Stimulated activated CD8-positive, alpha-beta memory T cell treated with anti-CD3 and anti-CD28 coated beads, Interleukin-12 subunit alpha, Interleukin-12 subunit beta, amount 100 ng/mL, for 1 hour (primary cell): ENCODE measurements around the gene FITM1.

ENCODE experiments used
- DNase-seq: peaks from one replicate; pipeline ENCODE4 v3.0.0-alpha.2; 2020; ENCODE audit warnings: low read depth

The FITM1 gene

DNA sequence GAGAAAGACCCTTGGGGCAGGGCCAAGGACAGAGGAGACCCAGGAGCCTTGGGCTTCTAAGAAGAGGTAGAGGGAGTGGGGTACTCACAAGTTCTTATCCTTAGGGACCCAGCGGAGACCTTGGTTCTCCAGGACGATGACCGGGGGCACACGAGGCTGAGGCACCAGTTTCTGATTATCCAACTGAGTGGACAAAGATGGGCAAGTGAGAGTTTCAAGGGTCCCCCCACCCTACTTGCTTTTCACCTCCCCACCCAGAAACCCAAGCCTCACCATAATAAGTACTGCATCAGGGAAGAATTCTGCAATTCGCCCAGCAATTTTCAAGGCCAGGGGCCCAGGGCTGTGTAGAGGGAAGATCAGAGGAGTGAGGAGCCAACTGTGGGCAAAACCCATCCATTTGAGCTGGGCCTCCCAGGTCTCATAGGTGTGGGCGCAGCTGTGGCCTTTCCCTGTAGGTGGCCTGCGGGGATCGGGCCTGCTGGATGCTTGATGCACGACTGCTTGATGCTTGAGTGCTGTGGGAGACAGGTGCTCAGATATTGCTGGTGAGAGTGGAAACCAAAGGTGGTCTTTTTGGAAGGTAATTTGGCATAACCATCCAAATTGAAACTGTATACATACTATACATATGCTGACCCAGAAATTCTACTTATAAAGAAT is 8.9 kb downstream of the FITM1 start:
- DNase-seq, result no peak

DNA sequence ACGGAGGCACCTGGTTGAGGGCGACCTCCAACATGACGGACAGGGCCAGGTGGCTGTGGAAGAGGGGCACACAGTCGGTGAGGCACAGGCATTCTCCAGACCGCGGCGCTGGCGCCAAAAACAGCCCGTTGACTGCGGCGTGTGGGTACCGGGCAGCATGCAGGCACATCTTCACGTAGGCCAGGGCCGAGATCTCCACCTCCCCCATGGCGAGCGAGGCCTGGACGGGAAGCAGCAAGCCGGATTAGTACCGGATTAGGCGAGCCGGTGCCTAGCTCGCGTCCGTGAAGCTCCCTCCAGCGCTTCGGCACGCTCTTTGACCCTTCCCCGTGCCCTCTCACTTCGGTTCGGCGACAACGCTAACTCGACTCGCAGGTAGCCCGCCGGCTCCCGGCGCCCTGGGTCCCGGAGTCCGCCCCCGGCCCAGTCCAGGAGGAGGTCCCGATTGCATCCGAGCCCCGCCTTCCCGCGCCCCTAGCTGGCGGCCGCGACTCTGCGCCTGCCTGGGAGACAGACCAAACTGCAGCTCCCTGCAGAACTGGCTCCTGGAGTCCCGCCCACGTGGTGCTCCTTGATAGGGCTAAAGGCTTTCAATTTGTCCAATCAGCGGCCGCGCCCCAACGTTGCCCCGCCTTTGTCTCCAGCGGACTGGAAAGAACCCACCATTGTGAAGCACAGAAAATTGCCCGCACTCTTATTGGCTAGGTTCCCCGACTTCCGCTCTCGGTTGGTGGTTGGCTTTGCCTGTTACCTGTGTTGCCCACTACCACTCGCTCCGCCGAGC is 10.8 kb downstream of the FITM1 start, which contains the start of gene EMC9:
EMC9 (minus strand) TSS at position 495 of the 784 bp plus-strand sequence; CDS start at position 208, 287 bp downstream.
- peak; percentile 99 for DNase-seq

DNA sequence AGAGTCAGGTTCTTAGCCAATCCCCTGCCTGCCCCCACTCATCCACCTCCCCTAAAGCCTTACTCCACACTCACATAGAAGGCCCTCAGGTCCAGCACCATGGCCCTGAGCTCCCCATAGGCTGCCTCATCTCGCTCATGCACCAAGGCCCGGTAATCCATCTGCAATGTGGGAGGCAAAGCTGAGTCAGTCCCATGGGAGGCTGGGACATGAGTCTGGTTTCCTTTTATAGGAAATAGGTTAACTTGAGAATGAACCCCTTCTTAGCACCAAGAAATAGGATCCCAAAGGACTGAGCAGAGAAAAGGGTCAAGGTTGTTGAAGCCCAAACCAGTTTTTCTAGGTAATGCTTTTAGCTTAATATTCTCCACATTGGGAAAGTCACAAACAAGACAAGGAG is 13.1 kb downstream of the FITM1 start:
- DNase-seq, result no peak

DNA sequence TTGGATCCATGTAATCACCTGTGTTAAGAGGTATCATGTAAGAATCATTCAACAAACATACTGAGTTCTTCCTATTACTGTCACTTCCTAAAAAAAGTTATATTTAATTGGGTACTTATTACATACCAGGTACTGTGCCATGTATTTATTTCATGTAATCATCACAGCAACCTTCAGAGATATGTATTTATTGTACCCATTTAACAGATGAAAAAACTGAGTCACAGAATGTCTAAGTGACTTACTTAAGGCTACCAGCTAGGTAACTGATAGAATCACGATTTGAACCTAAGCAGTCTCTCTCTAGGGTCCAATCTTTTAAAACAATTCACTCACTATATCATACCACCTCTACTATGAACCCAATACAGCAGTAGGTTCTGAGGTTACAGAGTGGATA is 14.0 kb downstream of the FITM1 start:
- DNase-seq, result no peak

DNA sequence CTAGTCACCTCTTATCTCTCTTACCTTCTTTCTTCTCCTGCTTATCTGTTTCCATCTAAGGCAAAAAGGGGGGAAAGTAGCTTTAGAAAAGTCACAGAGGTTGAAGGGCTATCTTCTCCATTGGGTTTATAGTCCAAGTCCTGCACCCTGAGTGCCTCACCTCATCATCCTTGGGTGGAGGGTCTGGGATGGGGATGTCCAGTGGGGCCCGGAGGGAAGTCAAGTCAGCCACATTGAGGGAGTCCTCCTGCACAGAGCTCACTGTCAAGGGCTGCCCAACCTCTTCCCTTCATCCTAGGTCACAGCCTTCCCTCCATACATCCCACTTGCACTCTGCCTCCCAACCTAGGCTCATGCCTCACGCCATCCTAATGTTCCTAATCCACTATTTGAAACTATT is 14.8 kb downstream of the FITM1 start:
- no peak for DNase-seq

DNA sequence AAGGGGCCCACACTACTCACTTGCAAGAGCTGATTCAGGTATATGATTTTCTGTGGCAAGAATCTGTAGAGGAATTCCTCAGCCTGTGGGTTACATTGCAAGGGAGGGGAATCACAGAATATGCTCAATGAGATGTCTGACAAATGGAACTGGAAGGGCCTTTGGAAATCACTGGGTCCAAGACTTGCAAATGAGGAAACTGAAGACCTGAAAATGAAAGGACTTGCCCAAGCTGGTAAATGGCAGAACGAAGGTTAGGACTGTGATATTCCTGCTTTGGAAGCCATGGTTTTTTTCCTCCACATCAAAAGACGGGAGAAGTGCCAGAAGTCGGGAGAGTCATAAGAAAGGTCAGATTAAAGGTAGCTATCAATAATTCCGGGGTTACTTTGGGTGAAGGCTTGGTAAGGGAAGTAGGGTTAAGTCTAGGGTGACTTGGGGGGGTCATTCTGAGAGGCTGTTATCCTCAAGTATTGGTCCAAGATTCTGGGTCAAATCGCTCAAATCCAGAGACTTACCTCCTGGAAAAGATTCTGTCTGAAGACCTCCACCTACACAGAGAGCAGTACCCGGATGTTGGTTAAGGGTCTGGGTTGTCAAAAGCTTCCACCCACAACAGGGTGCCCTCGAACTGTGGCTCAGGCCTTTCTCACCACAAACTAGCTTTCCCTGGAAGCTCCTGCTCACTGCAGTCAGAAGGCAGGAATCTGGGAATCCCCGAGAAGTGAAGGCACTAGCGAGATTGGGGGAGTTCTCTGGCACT is 15.4 kb downstream of the FITM1 start:
- DNase-seq, result no peak

DNA sequence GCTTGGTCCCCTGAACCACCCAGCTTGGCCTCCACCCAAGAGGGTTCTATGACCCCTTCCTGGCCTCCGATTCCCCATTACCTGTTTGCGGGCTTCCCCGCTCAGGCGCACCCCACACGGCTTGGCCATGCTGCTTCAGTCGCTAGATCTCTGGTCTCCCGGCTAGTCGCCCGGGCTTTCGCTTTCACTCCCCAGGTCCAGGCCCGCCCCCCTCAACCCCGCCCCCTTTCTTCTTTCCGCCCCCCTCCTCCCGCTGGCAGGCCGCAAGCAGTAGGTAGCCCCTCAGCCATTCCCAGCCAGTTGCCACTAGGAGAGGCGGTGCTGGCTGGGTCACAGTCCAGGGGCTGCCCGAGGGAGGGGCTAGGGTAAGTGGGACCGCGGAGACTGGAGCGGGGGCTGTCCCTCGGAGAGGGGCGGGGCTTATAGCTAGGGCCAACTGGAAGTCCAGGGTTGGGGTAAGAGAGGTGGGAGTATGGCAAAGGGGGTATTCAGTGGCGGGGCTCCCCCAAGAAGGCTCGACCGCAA is 16.1 kb downstream of the FITM1 start, which contains the start of gene PSME2:
PSME2 (minus strand) TSS at position 158 of the 525 bp plus-strand sequence; CDS start at position 129, 29 bp downstream.
- DNase-seq, result peak; percentile 66

DNA sequence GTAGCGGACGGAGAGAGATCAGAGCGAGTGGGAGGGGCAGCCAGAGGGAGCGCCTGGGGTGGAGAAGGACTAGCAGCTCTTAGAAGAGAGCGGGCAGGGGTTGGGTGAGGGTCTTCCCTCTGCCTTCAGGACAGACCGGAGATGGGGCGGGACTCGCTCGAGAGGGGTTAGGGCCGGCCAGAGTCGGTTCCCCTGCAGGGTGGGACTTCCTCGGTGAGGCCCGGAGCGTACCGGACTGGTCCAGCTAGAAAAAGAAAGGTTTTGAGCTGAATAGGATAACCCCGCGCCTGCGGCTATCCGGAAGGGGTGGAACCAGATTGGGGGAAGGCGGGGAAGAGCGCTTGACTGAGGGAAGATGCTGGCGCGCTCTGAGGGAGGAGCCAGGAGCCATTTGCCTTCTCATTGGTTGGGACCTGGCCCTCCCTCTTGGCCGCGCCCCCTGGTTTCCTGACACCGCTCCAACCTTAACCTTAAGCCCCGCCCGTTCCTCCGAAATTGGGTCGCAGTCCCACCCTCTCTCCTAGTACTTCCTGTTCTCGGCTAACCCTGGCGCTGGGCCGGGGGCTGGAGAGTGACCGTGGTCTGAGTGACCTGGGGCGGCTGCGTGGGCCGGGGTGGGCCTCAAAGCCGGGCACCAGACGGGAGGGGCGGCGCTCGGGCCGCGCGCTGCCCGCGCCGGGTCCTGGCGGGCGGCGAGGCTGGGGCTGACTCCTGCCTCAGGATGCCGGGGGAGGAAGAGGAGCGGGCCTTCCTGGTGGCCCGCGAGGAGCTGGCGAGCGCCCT is 16.7 kb downstream of the FITM1 start, which contains the start of gene RNF31:
RNF31 (plus strand) TSS at position 521 of the 783 bp plus-strand sequence; CDS start at position 722, 201 bp downstream.
- peak; percentile 97 for DNase-seq

DNA sequence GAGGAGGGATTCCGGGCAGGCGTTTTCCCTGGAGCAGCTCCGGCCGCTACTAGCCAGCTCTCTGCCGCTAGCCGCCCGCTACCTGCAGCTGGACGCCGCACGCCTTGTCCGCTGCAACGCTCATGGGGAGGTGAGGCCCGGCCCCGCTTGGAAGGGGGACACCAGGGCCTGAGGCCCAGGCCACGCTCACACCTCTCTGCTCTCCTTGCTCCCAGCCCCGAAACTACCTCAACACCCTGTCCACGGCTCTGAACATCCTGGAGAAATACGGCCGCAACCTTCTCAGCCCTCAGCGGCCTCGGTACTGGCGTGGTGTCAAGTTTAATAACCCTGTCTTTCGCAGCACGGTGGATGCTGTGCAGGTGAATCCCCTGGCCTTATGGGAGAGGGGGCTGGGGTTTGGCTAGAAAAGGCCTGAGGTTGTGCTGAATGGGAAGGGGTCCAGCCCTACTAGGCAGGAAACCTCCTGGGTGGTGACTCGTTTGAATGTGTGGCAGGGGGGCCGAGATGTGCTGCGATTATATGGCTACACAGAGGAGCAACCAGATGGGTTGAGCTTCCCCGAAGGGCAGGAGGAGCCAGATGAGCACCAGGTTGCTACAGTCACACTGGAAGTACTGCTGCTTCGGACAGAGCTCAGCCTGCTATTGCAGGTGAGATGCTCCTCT is 17.4 kb downstream of the FITM1 start:
- no peak for DNase-seq

DNA sequence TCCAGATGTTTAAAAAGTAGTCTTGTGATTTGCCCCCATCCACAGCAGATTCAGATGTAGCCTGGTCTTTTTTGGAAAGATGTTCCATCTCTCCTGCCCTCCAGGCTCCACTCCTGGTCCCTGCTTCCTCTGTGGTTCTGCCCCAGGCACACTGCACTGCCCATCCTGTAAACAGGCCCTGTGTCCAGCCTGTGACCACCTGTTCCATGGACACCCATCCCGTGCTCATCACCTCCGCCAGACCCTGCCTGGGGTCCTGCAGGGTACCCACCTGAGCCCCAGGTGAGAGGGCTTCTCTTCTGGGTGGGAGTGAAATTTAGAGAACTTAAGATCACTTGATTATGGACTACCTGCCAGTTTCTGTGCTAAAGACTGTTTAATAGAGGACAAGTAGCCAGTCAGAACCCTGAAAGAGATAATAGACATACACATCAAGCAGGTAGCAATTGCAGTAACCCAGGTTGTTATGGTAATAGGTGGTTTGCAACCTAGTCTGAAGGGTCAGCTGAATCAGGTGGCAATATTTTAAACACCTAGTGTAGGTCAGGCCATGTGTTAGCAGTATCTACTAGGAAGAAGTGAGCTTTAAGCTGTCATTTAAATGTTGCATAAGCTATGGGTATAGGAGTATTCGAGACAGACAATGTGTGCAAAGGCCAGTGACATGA is 19.0 kb downstream of the FITM1 start:
- no peak for DNase-seq

DNA sequence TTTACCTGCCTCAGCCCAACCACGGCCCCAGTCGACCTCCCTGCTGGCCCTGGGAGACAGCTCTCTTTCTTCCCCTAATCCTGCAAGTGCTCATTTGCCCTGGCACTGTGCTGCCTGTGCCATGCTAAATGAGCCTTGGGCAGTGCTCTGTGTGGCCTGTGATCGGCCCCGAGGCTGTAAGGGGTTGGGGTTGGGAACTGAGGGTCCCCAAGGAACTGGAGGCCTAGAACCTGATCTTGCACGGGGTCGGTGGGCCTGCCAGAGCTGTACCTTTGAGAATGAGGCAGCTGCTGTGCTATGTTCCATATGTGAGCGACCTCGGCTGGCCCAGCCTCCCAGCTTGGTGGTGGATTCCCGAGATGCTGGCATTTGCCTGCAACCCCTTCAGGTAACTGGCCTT is 19.6 kb downstream of the FITM1 start:
- DNase-seq, result no peak

DNA sequence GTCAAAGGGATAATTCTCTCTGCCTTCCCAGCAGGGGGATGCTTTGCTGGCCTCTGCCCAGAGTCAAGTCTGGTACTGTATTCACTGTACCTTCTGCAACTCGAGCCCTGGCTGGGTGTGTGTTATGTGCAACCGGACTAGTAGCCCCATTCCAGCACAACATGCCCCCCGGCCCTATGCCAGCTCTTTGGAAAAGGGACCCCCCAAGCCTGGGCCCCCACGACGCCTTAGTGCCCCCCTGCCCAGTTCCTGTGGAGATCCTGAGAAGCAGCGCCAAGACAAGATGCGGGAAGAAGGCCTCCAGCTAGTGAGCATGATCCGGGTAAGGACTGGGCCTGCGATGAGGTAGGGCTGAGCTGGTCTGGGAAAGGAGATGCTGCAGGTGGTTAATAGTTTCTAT is 20.1 kb downstream of the FITM1 start:
- no peak for DNase-seq

DNA sequence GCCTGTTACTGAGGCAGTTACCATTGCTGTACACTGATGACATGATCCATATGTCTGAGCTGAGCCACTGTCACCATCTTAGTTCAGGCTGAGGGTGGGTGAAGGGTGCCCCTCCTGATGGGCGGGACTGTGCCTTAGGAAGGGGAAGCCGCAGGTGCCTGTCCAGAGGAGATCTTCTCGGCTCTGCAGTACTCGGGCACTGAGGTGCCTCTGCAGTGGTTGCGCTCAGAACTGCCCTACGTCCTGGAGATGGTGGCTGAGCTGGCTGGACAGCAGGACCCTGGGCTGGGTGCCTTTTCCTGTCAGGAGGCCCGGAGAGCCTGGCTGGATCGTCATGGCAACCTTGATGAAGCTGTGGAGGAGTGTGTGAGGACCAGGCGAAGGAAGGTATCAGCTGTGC is 20.5 kb downstream of the FITM1 start:
- DNase-seq, result no peak

DNA sequence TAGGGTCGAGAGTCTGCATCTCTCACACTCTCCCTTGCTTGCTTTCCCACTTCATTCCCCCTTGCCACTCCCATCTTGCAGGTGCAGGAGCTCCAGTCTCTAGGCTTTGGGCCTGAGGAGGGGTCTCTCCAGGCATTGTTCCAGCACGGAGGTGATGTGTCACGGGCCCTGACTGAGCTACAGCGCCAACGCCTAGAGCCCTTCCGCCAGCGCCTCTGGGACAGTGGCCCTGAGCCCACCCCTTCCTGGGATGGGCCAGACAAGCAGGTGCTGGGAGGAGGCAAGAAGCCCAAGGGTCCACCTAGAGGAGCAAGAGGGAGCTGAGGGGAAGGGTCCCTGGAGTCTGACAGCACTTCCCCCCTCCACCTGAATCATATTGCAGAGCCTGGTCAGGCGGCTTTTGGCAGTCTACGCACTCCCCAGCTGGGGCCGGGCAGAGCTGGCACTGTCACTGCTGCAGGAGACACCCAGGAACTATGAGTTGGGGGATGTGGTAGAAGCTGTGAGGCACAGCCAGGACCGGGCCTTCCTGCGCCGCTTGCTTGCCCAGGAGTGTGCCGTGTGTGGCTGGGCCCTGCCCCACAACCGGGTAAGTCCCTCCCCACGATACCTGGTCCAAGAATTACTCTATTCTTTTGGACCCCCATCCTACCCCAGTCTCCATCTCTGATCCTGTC is 21.1 kb downstream of the FITM1 start:
- no peak for DNase-seq

DNA sequence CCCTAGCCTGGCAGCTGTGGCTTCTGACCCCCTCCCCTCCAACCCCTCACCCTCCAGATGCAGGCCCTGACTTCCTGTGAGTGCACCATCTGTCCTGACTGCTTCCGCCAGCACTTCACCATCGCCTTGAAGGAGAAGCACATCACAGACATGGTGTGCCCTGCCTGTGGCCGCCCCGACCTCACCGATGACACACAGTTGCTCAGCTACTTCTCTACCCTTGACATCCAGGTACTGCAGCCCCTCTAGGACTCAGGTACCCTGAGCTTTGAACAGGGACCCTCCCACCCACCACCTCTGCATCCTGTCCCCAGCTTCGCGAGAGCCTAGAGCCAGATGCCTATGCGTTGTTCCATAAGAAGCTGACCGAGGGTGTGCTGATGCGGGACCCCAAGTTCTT is 24.6 kb downstream of the FITM1 start:
- DNase-seq, result no peak

DNA sequence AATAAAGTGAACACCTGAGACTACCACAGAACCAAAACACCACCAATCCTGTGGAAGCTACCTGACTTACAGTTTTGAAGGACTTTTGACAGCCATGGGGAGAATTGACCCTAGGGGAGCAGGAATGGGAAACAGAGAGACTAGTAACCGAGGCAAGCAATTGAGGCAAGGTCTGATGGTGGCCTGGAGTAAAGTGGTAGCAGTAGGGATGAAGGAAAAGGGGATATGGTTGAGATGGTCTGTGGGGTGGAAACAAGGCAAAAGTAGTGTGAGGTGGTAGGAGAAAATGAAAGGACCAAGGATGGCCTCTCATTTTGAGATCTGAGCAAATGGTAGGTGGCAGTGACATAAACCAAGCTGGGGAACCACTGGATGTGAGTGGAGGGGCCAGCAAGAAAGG is 26.4 kb downstream of the FITM1 start:
- no peak for DNase-seq

DNA sequence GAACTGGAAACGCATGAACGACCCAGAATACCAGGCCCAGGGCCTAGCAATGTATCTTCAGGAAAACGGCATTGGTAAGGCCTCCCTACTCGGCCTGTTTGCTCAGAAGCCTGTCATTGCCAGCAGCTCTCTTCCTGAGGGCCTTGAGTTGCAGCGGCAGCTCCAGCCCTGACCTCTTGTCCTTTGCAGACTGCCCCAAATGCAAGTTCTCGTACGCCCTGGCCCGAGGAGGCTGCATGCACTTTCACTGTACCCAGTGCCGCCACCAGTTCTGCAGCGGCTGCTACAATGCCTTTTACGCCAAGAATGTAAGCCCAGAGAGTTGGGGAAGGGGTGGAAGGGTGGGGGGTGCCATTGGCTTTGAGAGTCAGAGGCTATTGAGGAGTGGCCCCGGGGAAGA is 26.9 kb downstream of the FITM1 start:
- DNase-seq, result no peak

DNA sequence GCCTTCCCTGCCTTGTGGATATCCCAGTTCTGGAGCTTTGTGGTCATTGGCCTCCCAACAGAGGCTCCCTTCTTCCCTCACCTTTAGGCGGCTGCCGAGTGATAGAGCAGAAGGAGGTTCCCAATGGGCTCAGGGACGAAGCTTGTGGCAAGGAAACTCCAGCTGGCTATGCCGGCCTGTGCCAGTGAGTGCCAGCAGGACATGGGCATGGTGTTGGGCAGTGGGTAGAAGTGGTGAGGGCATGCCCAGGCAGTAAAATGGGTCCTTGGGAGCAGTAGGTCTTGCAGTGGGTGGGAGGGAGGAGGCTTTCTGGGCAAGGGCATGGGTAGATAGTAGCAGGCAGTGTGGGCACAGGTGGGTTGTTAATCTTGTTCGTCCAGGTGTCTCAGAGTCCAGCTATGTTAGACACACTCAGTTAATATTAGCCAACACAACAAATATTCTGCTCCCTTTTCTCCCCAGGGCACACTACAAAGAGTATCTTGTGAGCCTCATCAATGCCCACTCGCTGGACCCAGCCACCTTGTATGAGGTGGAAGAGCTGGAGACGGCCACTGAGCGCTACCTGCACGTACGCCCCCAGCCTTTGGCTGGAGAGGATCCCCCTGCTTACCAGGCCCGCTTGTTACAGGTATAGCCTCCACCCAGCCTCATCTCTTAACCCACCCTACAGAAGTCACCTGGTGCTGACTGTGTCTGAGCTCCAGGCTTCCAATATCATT is 29.5 kb downstream of the FITM1 start:
- DNase-seq, result no peak

DNA sequence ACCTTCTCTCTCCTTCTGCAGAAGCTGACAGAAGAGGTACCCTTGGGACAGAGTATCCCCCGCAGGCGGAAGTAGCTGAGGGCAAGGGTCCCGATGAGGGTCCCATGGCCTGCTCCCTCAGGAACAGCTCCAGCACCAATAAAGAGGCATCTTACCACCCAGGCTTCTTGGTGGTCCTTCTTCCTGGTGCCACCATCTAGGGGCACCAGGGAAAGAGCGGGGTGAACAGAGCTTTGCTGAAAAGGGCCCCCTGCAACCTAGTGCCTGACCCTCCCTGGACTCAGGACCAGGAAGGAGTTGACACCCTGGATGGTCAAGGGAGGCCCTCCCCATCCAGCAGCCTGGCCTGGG is 30.0 kb downstream of the FITM1 start:
- DNase-seq, result no peak
